GM12878 (cell line): ENCODE results near the gene FGF1.

ENCODE experiments used
- CEBPB ChIP-seq, 2 experiments: fragments of 150-350 bp in 1 of 2; IDR thresholded peaks; 2 replicates each; pipeline ENCODE4 v1.6.1; 2012 to 2014; ENCODE audit warnings: low read depth in 2 of 2, low read length in 2 of 2, borderline replicate concordance in 1 of 2, inconsistent platforms in 1 of 2
- EP300 ChIP-seq, 2 experiments: fragments of 150-350 bp in 1 of 2; IDR thresholded peaks; 2 replicates each; pipeline ENCODE4 v1.6.1; 2011 to 2012; ENCODE audit warnings: low read depth in 2 of 2, low read length in 2 of 2, borderline replicate concordance in 1 of 2, improper control_type of control experiment in 1 of 2, inconsistent platforms in 1 of 2; ENCODE audit not compliant: control insufficient read depth in 1 of 2
- GATAD2B ChIP-seq: fragments of 450-650 bp; conservative IDR thresholded peaks from 2 replicates; pipeline ENCODE4 v1.6.1; 2017; ENCODE audit warnings: low read depth, mild to moderate bottlenecking, moderate library complexity
- MTA2 ChIP-seq: fragments of 450-650 bp; IDR thresholded peaks from 2 replicates; pipeline ENCODE4 v1.6.1; 2016; ENCODE audit warnings: low read depth, mild to moderate bottlenecking, moderate library complexity
- MXI1 ChIP-seq: fragments of 150-350 bp; IDR thresholded peaks from 2 replicates; pipeline ENCODE4 v1.6.1; 2011; ENCODE audit warnings: low read depth, mild to moderate bottlenecking, inconsistent platforms, low read length, improper control_type of control experiment
- NBN ChIP-seq: fragments of 450-650 bp; IDR thresholded peaks from 2 replicates; pipeline ENCODE4 v1.6.1; 2016
- POLR2A ChIP-seq: IDR thresholded peaks from 2 replicates; pipeline ENCODE4 v1.6.1; 2011; ENCODE audit warnings: low read depth, mild to moderate bottlenecking, low read length
- RAD21 ChIP-seq: IDR thresholded peaks from 2 replicates; pipeline ENCODE4 v1.6.1; 2011; ENCODE audit warnings: mild to moderate bottlenecking, low read depth, low read length, moderate library complexity; ENCODE audit not compliant: insufficient read depth
- TBL1XR1 ChIP-seq: IDR thresholded peaks from 2 replicates; pipeline ENCODE4 v1.6.1; 2012; ENCODE audit warnings: low read depth, low read length, improper control_type of control experiment
- ZNF217 ChIP-seq: fragments of 450-650 bp; IDR thresholded peaks from 2 replicates; pipeline ENCODE4 v1.6.1; 2017; ENCODE audit warnings: antibody characterized with exemption, mild to moderate bottlenecking
- TF ChIP-seq, protein P1 (sequence below): IDR thresholded peaks from 2 replicates; pipeline ENCODE4 v1.6.1; 2012; ENCODE audit warnings: mild to moderate bottlenecking, low read depth, low read length
- TF ChIP-seq, protein P2 (sequence below), 3 experiments: IDR thresholded peaks in 2 of 3; conservative IDR thresholded peaks in 1 of 3; 2 replicates each; pipeline ENCODE4 v1.5.1; 2011; ENCODE audit warnings: low read depth in 3 of 3, low read length in 3 of 3, mild to moderate bottlenecking in 3 of 3, control low read depth in 2 of 3, moderate library complexity in 2 of 3, inconsistent platforms in 1 of 3, mixed read lengths in 1 of 3; ENCODE audit not compliant: control insufficient read depth in 2 of 3, insufficient read depth in 1 of 3; ENCODE audit errors: extremely low read depth in 1 of 3
- TF ChIP-seq, protein P3 (sequence below): fragments of 450-650 bp; conservative IDR thresholded peaks from 2 replicates; pipeline ENCODE4 v1.6.1; 2017; ENCODE audit warnings: mild to moderate bottlenecking, moderate library complexity

DNA sequence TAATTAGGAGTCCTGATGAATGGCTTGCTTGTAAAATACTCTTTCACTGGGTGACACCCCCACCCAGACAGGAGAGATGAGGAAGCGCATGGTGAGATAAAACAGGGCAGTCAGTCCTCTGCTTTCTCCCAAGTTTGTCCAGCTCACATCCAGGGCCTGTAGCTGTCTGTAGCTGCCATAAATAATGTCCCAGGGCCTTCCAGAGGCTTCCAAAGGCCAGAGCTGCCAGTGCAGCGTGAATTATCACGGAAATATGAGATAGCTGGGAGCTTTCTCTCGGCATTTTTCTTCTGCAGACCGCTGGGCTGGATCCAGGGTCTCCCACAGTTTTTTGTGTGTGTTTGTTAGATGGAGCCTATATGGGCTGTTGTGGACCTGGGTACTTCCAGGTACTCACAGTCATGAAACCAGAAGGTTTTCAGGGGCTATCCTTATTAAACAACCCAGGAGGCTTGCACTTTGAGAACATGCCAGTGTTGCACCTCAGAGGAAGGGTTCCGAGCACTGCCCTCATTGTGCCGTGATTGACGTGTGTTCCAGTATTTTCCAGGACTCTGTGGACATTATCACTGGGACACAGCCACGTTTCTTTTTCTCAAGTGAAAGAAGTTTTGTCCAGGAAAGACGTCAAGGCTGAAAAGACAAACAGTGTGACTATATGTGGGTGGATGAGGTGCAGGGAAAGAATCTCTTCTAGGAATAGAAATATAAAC, 117.5 kb downstream of the FGF1 start:
- no peak for TF ChIP-seq TBL1XR1
- no peak for TF ChIP-seq GATAD2B
- TF ChIP-seq ZNF217: no peak
- TF ChIP-seq RAD21: no peak
- TF ChIP-seq, protein P1, sequence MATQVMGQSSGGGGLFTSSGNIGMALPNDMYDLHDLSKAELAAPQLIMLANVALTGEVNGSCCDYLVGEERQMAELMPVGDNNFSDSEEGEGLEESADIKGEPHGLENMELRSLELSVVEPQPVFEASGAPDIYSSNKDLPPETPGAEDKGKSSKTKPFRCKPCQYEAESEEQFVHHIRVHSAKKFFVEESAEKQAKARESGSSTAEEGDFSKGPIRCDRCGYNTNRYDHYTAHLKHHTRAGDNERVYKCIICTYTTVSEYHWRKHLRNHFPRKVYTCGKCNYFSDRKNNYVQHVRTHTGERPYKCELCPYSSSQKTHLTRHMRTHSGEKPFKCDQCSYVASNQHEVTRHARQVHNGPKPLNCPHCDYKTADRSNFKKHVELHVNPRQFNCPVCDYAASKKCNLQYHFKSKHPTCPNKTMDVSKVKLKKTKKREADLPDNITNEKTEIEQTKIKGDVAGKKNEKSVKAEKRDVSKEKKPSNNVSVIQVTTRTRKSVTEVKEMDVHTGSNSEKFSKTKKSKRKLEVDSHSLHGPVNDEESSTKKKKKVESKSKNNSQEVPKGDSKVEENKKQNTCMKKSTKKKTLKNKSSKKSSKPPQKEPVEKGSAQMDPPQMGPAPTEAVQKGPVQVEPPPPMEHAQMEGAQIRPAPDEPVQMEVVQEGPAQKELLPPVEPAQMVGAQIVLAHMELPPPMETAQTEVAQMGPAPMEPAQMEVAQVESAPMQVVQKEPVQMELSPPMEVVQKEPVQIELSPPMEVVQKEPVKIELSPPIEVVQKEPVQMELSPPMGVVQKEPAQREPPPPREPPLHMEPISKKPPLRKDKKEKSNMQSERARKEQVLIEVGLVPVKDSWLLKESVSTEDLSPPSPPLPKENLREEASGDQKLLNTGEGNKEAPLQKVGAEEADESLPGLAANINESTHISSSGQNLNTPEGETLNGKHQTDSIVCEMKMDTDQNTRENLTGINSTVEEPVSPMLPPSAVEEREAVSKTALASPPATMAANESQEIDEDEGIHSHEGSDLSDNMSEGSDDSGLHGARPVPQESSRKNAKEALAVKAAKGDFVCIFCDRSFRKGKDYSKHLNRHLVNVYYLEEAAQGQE: no peak
- no peak for TF ChIP-seq EP300 (IDR thresholded peaks at IDR 0.05; ENCODE audit: borderline replicate concordance in 1 of 2, control insufficient read depth in 1 of 2, low read depth in 2 of 2, low read length in 2 of 2)
- no peak for TF ChIP-seq MTA2
- no peak for TF ChIP-seq MXI1
- TF ChIP-seq POLR2A: no peak
- TF ChIP-seq, protein P2, sequence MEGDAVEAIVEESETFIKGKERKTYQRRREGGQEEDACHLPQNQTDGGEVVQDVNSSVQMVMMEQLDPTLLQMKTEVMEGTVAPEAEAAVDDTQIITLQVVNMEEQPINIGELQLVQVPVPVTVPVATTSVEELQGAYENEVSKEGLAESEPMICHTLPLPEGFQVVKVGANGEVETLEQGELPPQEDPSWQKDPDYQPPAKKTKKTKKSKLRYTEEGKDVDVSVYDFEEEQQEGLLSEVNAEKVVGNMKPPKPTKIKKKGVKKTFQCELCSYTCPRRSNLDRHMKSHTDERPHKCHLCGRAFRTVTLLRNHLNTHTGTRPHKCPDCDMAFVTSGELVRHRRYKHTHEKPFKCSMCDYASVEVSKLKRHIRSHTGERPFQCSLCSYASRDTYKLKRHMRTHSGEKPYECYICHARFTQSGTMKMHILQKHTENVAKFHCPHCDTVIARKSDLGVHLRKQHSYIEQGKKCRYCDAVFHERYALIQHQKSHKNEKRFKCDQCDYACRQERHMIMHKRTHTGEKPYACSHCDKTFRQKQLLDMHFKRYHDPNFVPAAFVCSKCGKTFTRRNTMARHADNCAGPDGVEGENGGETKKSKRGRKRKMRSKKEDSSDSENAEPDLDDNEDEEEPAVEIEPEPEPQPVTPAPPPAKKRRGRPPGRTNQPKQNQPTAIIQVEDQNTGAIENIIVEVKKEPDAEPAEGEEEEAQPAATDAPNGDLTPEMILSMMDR (IDR thresholded peaks at IDR 0.05 in 2 of 3, conservative IDR thresholded peaks at IDR 0.05 in 1 of 3; ENCODE audit: control insufficient read depth in 2 of 3, extremely low read depth in 1 of 3, insufficient read depth in 1 of 3, low read depth in 3 of 3, low read length in 3 of 3): no peak
- TF ChIP-seq CEBPB (IDR thresholded peaks at IDR 0.05; ENCODE audit: borderline replicate concordance in 1 of 2, low read depth in 2 of 2, low read length in 2 of 2): no peak
- TF ChIP-seq NBN: no peak
- TF ChIP-seq, protein P3, sequence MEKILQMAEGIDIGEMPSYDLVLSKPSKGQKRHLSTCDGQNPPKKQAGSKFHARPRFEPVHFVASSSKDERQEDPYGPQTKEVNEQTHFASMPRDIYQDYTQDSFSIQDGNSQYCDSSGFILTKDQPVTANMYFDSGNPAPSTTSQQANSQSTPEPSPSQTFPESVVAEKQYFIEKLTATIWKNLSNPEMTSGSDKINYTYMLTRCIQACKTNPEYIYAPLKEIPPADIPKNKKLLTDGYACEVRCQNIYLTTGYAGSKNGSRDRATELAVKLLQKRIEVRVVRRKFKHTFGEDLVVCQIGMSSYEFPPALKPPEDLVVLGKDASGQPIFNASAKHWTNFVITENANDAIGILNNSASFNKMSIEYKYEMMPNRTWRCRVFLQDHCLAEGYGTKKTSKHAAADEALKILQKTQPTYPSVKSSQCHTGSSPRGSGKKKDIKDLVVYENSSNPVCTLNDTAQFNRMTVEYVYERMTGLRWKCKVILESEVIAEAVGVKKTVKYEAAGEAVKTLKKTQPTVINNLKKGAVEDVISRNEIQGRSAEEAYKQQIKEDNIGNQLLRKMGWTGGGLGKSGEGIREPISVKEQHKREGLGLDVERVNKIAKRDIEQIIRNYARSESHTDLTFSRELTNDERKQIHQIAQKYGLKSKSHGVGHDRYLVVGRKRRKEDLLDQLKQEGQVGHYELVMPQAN: no peak
